Measurements from ENCODE around the gene GALNT10. TPM values are rescaled to one million over a fixed set of nuclear protein-coding genes. Genes with fewer than 3 reads are reported as not detected.

The GALNT10 gene
- total and polyA plus RNA-seq, 2 experiments from 2014 or later: 3.2 to 12.9 TPM

GRCh38 chr5:154370119-154370518, 179.6 kb downstream of the GALNT10 start (continued):
- TF ChIP-seq ZNF462 (CRISPR knock-in tag; IDR thresholded peaks at IDR 0.05): no peak
- TF ChIP-seq CTCF (conservative IDR thresholded peaks at IDR 0.05; ENCODE audit: low read depth in 2 of 2): no peak
- no peak for TF ChIP-seq STAT1 (IDR thresholded peaks at IDR 0.05; ENCODE audit: unreplicated experiment)
- no peak for TF ChIP-seq POLR2AphosphoS5 (IDR thresholded peaks at IDR 0.05; ENCODE audit: low read depth)
- TF ChIP-seq EZH2phosphoT487 (IDR thresholded peaks at IDR 0.05; ENCODE audit: unreplicated experiment): no peak
- TF ChIP-seq ETS1 (IDR thresholded peaks at IDR 0.05): no peak

- Mint-ChIP-seq H3K27me3 (ENCODE audit: insufficient read depth, low read depth, poor library complexity) (peaks cover 11% of the 10 kb centered on the region), H3K27ac (peak overlapping the region; percentile 7; the same call in 1 of the 2 replicates), H3K9me3 (no peaks in the 10 kb centered on the region), H3K4me1 (peaks cover 27% of the 10 kb centered on the region), H3K36me3 (ENCODE audit: low read depth) (no peaks in the 10 kb centered on the region), H3K4me3 (no peak overlapping the region)
- no peak for ATAC-seq
- Histone ChIP-seq H3K4me2 (no peak overlapping the region), H3K27ac (ENCODE audit: low read depth) (no peak overlapping the region), H3K36me3 (ENCODE audit: insufficient read depth) (no peaks in the 10 kb centered on the region), H3K79me2 (replicated peaks; ENCODE audit: insufficient read depth) (no peaks in the 10 kb centered on the region), H2AFZ (no peak overlapping the region), H3K4me3 (no peak overlapping the region), H3K27me3 (ENCODE audit: insufficient read depth) (no peaks in the 10 kb centered on the region), H3K4me1 (ENCODE audit: insufficient read depth) (peaks cover 12% of the 10 kb centered on the region; the same call in 1 of the 2 replicates), H3K9me2 (ENCODE audit: insufficient read depth) (no peaks in the 10 kb centered on the region; the same call in 1 of the 2 replicates), H4K20me1 (replicated peaks; ENCODE audit: insufficient read depth) (no peaks in the 10 kb centered on the region), H3F3A (replicated peaks; ENCODE audit: low read depth) (no peaks in the 10 kb centered on the region)
- DNase-seq (ENCODE audit: low spot score): no peak
- TF ChIP-seq ETS1 (IDR thresholded peaks at IDR 0.05) (no peak), POLR2AphosphoS5 (IDR thresholded peaks at IDR 0.05; ENCODE audit: low read depth) (no peak), NANOG (IDR thresholded peaks at IDR 0.05; ENCODE audit: borderline replicate concordance) (no peak), REST (IDR thresholded peaks at IDR 0.05; ENCODE audit: unreplicated experiment) (no peak)
Measured at GRCh38 chr5:154370813-154371212, 180.3 kb downstream of the GALNT10 start.

All from GM23338 (cell line).